ENCODE measurements around the gene SPRY1. TPM values are rescaled to one million over a fixed set of nuclear protein-coding genes. Genes with fewer than 3 reads are reported as not detected.

Gene SPRY1
- total RNA-seq, 2 donors from 2014 or later = 9.1 to 18.5 TPM

DNA sequence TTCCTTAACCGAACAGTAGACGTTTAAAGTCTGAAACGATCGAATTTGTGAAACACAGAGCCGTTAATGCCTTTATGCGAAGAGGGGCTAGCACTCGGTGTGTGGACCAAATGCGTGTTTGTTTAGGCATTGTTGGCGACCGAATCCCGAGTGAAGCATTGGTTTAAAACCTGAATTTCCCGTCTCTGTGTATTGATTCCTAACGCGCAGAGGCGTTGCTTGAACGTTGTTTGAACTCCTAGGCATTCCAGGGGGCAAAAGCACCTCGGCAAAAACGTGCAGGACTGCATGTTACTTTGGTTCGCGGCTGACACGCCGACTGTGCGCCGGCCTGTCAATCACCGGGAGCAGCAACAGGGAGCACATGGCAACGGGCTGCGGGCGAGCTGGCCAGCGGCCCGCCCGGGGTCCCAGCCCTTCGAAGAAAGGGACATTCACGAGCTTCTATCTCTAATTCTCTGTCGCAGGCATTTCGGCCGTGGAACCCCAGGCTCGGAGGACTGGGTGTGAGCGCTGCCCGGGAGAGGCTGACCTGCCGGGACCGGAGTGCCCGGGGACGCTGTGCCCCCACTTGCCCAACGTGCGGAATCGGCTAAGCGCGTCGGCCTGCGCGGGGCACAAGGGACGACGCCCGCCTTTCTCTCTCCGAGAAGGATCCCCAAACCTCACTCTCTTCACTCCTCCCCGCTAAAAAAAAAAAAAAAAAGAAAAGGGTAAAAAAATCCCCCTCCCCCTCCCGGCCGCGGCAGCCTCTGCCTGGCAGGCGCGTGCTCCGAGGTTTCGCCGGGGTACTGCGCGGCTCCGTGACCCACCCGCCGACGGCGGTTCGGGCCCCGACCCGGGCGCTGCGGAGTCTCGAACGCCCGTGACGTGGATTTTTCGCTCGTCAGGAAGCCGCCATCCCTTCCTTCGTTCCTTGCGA is 810 bp downstream of the SPRY1 start:
- H3K27me3 ChIP-seq (ENCODE audit: control insufficient read depth, insufficient read depth, low read length, poor library complexity, severe bottlenecking) = no peaks in the 10 kb centered on the region

DNA sequence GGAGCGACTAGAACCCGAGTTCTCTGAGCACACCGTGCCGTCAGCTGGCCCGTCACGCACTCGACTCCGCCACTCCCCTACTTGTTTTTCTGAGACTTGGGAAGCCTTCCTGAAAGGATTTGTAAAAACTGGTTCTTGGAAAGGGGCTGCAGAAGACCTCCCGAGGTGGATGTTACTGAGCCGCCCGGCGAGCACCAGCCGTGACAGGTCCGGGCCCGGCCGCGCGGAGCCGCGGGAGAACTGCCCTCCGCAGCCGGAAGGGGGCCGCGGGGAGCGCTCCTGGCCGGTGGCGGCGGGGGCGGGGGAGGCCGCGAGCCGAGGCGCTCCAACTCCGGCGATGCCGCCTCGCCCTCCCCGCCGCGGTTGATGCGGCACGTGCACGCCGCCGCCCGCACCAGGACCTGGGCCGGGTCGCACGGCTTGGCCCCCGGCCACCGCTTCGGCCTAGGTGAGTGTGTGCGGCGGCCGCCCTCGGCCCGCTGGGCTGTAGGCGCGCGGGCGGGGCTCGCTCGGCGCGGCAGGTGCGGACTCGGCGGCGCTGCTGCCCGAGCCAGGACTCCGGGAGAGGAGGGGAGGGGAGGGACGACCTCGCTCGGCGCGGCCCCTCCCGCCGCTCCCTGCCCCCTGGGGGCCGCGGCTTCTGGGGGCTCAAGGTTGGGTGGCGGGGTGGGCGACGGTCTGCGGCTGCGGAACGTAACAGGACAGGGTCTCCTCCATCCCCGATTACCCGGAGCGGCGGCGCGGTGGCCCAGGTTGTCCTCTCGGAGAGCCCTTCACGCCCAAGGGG is 1.7 kb downstream of the SPRY1 start:
- H3K4me1 ChIP-seq (ENCODE audit: control insufficient read depth, insufficient read depth, low read length) = peaks cover 4% of the 10 kb centered on the region
- Mint-ChIP-seq H3K36me3 (ENCODE audit: low read depth) (peaks cover 20% of the 10 kb centered on the region), H3K4me3 (peak overlapping the region; percentile 92), H3K27ac (peak overlapping the region; percentile 92), H3K4me1 (peaks cover 20% of the 10 kb centered on the region), H3K27me3 (ENCODE audit: insufficient read depth) (no peaks in the 10 kb centered on the region), H3K9me3 (no peaks in the 10 kb centered on the region)
- no peaks in the 10 kb centered on the region for H3K27me3 ChIP-seq (ENCODE audit: control insufficient read depth, insufficient read depth, low read length, poor library complexity, severe bottlenecking)
- H3K9me3 ChIP-seq (ENCODE audit: control insufficient read depth, low read length) = no peaks in the 10 kb centered on the region
- TF ChIP-seq, protein P1, sequence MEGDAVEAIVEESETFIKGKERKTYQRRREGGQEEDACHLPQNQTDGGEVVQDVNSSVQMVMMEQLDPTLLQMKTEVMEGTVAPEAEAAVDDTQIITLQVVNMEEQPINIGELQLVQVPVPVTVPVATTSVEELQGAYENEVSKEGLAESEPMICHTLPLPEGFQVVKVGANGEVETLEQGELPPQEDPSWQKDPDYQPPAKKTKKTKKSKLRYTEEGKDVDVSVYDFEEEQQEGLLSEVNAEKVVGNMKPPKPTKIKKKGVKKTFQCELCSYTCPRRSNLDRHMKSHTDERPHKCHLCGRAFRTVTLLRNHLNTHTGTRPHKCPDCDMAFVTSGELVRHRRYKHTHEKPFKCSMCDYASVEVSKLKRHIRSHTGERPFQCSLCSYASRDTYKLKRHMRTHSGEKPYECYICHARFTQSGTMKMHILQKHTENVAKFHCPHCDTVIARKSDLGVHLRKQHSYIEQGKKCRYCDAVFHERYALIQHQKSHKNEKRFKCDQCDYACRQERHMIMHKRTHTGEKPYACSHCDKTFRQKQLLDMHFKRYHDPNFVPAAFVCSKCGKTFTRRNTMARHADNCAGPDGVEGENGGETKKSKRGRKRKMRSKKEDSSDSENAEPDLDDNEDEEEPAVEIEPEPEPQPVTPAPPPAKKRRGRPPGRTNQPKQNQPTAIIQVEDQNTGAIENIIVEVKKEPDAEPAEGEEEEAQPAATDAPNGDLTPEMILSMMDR (conservative IDR thresholded peaks at IDR 0.05) = peak; percentile 78
- H3K27ac ChIP-seq (ENCODE audit: low read depth, low read length) = peak overlapping the region; percentile 54
- 0% methylated on average over 1 to 94 of the region's 94 CpGs for WGBS, 2 experiments (ENCODE audit: insufficient coverage in 1 of 2, insufficient read length in 1 of 2)
- H3K9ac ChIP-seq (ENCODE audit: extremely low read depth, low read length, poor library complexity, severe bottlenecking) = peak overlapping the region; percentile 59
- peak; percentile 87 for DNase-seq
- peaks cover 15% of the 10 kb centered on the region for H3K36me3 ChIP-seq (ENCODE audit: control insufficient read depth, insufficient read depth, low read length)
- H3K4me3 ChIP-seq (ENCODE audit: low read length) = peak overlapping the region; percentile 93

More for the DNA sequence above, 810 bp downstream of the SPRY1 start:
- peak; percentile 87 for DNase-seq
- Mint-ChIP-seq H3K36me3 (ENCODE audit: low read depth) (peaks cover 11% of the 10 kb centered on the region), H3K4me3 (peak overlapping the region; percentile 92), H3K27ac (peak overlapping the region; percentile 90), H3K4me1 (peaks cover 20% of the 10 kb centered on the region), H3K9me3 (no peaks in the 10 kb centered on the region), H3K27me3 (ENCODE audit: insufficient read depth) (no peaks in the 10 kb centered on the region)
- peaks cover 7% of the 10 kb centered on the region for H3K36me3 ChIP-seq (ENCODE audit: control insufficient read depth, insufficient read depth, low read length)
- peaks cover 4% of the 10 kb centered on the region for H3K4me1 ChIP-seq (ENCODE audit: control insufficient read depth, insufficient read depth, low read length)
- WGBS, 2 experiments (ENCODE audit: insufficient coverage in 1 of 2, insufficient read length in 1 of 2) = 0% methylated on average over 46 to 85 of the region's 85 CpGs
- H3K9me3 ChIP-seq (ENCODE audit: control insufficient read depth, low read length) = no peaks in the 10 kb centered on the region
- TF ChIP-seq, protein P1 (conservative IDR thresholded peaks at IDR 0.05) = no peak
- peak overlapping the region; percentile 50 for H3K27ac ChIP-seq (ENCODE audit: low read depth, low read length)
- H3K9ac ChIP-seq (ENCODE audit: extremely low read depth, low read length, poor library complexity, severe bottlenecking) = peak overlapping the region; percentile 8
- peak overlapping the region; percentile 93 for H3K4me3 ChIP-seq (ENCODE audit: low read length)

DNA sequence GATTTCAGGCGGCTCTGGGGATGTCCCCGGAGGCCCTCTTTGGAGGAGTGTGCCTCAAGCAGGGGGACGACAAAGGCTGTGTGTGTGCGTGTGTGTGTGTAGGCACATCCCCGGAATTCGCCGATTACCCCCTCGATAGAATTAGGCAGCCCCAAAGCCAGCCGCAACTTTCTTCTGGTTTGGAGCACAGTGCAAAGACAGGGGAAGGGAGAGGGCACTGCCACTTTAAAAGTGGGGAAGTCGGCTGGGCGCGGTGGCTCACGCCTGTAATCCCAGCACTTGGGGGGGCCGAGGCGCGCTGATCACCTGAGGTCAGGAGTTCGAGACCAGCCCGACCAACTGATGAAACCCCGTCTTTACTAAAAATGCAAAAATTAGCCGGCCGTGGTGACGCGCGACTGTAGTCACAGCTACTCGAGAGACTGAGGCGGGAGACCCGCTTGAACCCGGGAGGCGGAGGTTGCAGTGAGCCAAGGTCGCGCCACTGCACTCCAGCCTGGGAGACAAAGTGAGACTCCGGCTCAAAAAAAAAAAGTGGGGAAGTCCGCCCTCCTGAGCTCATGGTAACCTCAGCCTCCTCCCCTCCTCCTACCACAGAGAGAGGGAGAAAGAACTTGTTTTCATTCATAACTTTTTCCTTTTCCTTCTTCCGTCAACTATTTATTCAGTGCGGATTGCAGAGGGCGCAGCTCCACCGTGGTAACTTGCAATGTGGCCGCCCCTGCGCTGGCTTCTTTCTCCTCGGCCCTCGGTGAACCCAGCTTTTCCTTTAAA is 2.4 kb downstream of the SPRY1 start:
- H3K27ac Mint-ChIP-seq = peak overlapping the region; percentile 92
- Histone ChIP-seq H3K4me3 (ENCODE audit: low read length) (peak overlapping the region; percentile 93), H3K4me1 (ENCODE audit: control insufficient read depth, insufficient read depth, low read length) (peaks cover 4% of the 10 kb centered on the region), H3K9me3 (ENCODE audit: control insufficient read depth, low read length) (peaks cover 4% of the 10 kb centered on the region), H3K36me3 (ENCODE audit: control insufficient read depth, insufficient read depth, low read length) (peaks cover 15% of the 10 kb centered on the region), H3K27ac (ENCODE audit: low read depth, low read length) (peak overlapping the region; percentile 54), H3K9ac (ENCODE audit: extremely low read depth, low read length, poor library complexity, severe bottlenecking) (peak overlapping the region; percentile 59), H3K27me3 (ENCODE audit: control insufficient read depth, insufficient read depth, low read length, poor library complexity, severe bottlenecking) (no peaks in the 10 kb centered on the region)
- H3K4me1 Mint-ChIP-seq = peaks cover 23% of the 10 kb centered on the region
- H3K9me3 Mint-ChIP-seq = no peaks in the 10 kb centered on the region
- peak; percentile 79 for DNase-seq
- TF ChIP-seq, protein P1 (conservative IDR thresholded peaks at IDR 0.05) = peak; percentile 42
- no peaks in the 10 kb centered on the region for H3K27me3 Mint-ChIP-seq (ENCODE audit: insufficient read depth)
- H3K36me3 Mint-ChIP-seq (ENCODE audit: low read depth) = peaks cover 24% of the 10 kb centered on the region
- 0 to 1% methylated on average over 23 to 41 of the region's 41 CpGs for WGBS, 2 experiments (ENCODE audit: insufficient coverage in 1 of 2, insufficient read length in 1 of 2)
- H3K4me3 Mint-ChIP-seq = peak overlapping the region; percentile 92

Data from endodermal cell (in vitro differentiated cells).